IPS-20b (cell line): ENCODE measurements around the gene NOL4L.
"Not testable (repeated sequence)": the region's sequence is repeated elsewhere in the genome, so short reads cannot be mapped to it uniquely, and the experiment has no call there.

ENCODE experiments used
- H3K27ac ChIP-seq: one replicate; pipeline ENCODE4 v1.5.1; 2013; ENCODE audit warnings: low read length
- H3K27me3 ChIP-seq: 2 replicates; pipeline ENCODE4 v1.6.1; 2013; ENCODE audit warnings: mild to moderate bottlenecking, low read length, inconsistent platforms; ENCODE audit not compliant: insufficient read depth
- H3K36me3 ChIP-seq: 2 replicates; pipeline ENCODE4 v1.6.1; 2013; ENCODE audit warnings: low read depth, mild to moderate bottlenecking, inconsistent platforms, low read length, moderate library complexity; ENCODE audit not compliant: insufficient read depth
- H3K4me1 ChIP-seq: 2 replicates; pipeline ENCODE4 v1.6.1; 2013; ENCODE audit warnings: mild to moderate bottlenecking, control low read depth, inconsistent platforms, low read length, moderate library complexity; ENCODE audit not compliant: insufficient read depth
- H3K4me3 ChIP-seq: 2 replicates; pipeline ENCODE4 v1.5.1; 2013; ENCODE audit warnings: mild to moderate bottlenecking, low read length, inconsistent platforms
- H3K9ac ChIP-seq: 2 replicates; pipeline ENCODE4 v1.6.1; 2013; ENCODE audit warnings: low read depth, mild to moderate bottlenecking, inconsistent platforms, low read length, moderate library complexity
- H3K9me3 ChIP-seq: 2 replicates; pipeline ENCODE4 v1.6.1; 2013; ENCODE audit warnings: mild to moderate bottlenecking, low read depth, low read length, inconsistent platforms; ENCODE audit not compliant: insufficient read depth

NOL4L gene

DNA sequence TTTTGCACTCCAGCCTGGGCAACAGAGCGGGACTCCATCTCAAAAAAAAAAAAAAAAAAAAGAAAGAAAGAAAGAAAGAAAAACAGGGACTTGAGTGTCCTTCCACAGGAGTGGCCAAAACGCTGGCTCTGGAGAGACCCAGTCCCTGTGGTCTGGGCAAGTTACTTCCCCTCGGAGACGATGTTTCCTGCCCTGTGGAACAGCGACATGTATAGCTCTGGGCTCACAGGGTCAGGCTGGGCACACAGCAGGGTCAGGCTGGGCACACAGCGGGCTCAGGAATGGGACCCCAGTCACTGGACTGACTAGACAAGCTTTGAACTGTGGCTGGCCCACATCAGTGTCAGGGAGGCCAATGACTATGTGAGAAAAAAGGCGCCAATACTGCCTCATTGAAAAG is 116.3 kb downstream of the NOL4L start:
- Histone ChIP-seq H3K27ac (no peak overlapping the region), H3K36me3 (peaks cover 27% of the 10 kb centered on the region; the same call in 1 of the 2 replicates), H3K9me3 (no peaks in the 10 kb centered on the region), H3K27me3 (no peaks in the 10 kb centered on the region), H3K9ac (no peak overlapping the region), H3K4me1 (peaks cover 3% of the 10 kb centered on the region; the same call in 1 of the 2 replicates), H3K4me3 (no peak overlapping the region)

DNA sequence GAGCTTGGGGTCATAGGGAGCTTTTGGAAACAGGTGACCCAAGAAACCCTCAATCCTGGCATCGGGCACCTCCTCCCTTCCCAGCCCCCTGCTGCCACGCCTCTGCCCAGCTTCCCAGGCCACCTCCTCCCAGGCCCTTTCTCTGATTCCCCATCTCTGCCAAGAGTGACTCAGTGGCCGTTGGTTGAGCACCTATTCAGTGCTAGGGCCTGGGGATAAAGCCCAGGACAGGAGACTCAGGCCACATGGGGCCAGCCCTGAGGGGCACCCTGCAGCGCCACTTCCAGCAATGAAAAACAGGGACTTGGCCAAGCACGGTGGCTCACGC is 116.9 kb downstream of the NOL4L start:
- H3K36me3 ChIP-seq, result peaks cover 22% of the 10 kb centered on the region; the same call in 1 of the 2 replicates

DNA sequence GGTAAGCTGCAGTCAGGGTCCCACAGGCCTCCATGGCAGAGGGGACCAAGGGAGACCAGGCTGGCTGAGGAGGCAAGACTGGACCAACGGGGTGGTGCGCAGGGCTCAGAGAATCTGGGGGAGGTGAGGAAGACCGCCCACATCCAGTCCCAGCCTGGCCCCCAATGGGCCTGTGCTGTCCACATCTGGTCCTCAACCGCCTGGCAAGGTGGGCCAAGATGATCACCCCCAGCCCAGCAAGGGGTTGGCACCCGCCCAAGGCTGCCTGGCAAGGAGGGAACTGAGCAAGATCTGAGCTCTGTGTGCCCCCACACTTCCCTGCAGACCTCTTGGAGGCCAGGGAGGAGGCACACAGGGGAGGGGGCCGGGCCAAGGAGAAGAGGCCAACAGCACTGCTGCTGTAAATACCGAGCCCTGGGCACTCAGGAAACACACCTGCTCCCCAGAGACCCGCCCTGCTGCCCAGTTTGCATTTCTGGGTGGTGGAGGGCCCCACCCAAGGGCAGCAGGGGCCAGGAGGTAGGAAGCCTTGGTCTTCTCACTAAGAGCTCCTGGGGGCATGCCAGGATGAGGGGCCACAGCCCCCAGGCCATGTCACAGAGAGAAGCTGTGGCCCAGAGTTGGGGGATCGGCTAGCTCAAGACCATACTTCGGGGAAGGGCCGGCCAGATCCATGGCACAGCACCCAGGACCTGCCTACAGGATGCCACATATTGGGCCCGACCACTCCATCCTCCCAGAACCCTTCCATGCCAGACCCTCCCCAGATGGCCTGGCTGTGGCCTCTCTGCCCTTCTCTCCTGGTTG is 117.4 kb downstream of the NOL4L start:
- Histone ChIP-seq H3K9ac (no peak overlapping the region), H3K27me3 (no peaks in the 10 kb centered on the region), H3K4me1 (peaks cover 3% of the 10 kb centered on the region; the same call in 1 of the 2 replicates), H3K36me3 (peaks cover 19% of the 10 kb centered on the region; the same call in 1 of the 2 replicates), H3K27ac (no peak overlapping the region), H3K4me3 (no peak overlapping the region), H3K9me3 (no peaks in the 10 kb centered on the region)

More for the DNA sequence above, 116.9 kb downstream of the NOL4L start:
- H3K27ac ChIP-seq, result no peak overlapping the region
- H3K27me3 ChIP-seq, result no peaks in the 10 kb centered on the region
- no peak overlapping the region for H3K4me3 ChIP-seq
- peaks cover 3% of the 10 kb centered on the region; the same call in 1 of the 2 replicates for H3K4me1 ChIP-seq
- no peak overlapping the region for H3K9ac ChIP-seq
- no peaks in the 10 kb centered on the region for H3K9me3 ChIP-seq

DNA sequence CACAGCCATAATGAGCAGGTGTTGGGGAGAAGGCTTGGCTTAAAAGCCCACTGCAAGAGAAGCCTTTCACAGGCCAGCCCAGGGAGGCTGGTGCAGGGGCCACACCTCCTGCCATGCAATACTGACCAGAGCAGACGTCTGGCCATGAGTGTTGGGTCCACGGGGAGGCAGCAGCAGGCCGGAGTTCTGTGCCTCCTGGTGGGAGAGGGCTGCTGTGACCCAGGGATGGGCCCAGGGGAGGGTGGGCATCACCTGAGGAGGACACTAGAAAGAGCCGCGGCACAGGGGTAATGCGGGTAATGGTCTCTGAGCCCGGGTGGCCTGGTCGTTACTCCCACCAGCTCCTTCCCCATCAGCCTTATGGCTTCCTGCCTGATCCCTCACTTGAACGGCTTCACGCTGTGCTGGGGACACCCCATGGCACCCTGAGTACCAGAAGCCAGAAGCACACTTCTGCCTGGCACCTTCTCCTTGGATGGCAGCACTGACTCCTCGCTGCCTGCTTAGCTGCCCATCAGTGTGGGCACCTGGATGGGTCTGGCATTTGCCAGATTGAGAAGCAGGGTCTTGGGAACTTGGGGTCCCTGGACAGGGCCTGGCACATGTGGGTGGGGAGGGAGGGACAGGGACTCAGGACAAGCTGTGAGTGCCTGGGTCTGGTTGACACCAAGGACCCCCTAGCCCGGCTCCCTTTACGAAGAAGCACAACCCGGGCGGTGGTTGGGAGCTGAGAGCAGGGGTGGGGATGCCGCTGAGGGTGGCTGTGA is 118.2 kb downstream of the NOL4L start:
- Histone ChIP-seq H3K27ac (no peak overlapping the region), H3K9me3 (no peaks in the 10 kb centered on the region), H3K27me3 (no peaks in the 10 kb centered on the region), H3K36me3 (peaks cover 11% of the 10 kb centered on the region; the same call in 1 of the 2 replicates), H3K4me1 (peaks cover 3% of the 10 kb centered on the region; the same call in 1 of the 2 replicates), H3K4me3 (no peak overlapping the region), H3K9ac (no peak overlapping the region)

DNA sequence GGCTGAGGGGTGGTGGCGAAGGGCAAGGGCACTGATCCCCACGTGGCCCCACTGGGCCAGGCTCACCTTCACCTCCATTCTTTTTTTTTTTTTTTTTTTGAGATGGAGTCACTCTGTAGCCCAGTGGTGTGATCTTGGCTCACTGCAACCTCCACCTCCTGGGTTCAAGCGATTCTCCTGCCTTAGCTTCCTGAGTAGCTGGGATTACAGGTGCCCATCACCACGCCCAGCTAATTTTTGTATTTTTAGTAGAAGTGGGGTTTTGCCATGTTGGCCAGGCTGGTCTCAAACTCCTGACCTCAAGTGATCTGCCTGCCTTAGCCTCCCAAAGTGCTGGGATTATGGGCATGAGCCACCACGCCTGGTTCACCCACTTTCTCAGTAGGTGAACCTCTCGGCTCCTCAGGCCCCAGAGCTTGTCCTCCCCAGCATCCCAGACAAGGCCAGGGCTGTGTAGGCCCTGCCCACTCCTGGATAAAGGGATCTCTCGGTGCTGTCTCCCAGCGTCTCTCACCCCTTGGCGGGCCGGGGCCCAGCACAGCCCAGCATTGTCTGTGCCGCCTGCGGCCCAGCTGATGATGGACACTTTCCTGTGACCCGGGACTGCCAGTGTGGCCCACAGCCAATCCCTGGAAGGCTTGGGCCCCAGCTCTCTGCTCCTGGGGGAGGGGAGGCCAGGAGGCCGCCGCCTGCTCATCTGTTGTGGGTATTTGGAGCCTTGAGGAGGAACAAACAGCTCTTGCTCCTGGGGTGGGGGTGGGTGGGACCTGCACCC is 119.0 kb downstream of the NOL4L start:
- H3K36me3 ChIP-seq, H3K9ac ChIP-seq, H3K4me3 ChIP-seq, H3K4me1 ChIP-seq, H3K9me3 ChIP-seq, H3K27me3 ChIP-seq, H3K27ac ChIP-seq: not testable (repeated sequence)

DNA sequence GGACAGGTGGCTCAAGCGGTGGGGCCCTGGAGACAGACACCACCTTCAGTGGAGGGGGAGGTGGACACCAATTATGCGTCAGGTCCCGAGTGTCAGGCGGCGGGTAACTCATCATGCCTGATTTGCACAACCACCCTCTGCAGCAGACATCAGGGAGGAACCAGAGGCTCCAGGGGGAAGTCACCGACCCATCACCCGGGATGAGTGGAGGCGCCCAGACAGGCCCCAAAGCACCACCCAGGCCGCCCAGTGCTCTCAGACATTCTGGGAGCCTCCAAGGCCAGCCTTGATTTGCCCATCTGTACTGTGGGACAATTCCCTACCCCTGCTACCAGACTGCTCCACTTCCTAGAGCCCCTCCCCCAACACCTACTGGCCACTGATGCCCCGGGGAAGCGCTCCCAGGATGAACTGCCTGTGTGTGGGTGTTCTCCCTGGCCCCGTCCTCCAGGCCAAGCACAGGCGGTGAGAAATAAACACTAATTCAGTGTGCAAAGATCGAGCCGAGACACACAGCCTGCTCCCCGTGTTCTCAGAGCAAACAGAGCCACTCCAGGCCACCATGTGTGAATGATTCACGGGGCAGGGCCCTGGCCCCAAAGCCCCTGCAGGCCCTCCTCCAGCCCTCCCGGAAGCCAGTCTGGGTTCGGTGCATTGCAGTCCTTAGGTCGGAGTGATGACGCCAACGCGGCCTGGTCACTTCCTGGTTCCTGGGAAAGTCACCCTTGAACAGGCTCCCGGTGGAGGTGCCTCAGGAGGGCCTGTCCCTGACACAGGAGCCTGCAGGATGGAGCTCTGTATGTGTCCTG is 119.8 kb downstream of the NOL4L start:
- Histone ChIP-seq H3K4me3 (no peak overlapping the region), H3K36me3 (0 out of 2 replicates have a peak, but pooled peaks cover 3% of the 10 kb centered on the region), H3K27me3 (no peaks in the 10 kb centered on the region)

DNA sequence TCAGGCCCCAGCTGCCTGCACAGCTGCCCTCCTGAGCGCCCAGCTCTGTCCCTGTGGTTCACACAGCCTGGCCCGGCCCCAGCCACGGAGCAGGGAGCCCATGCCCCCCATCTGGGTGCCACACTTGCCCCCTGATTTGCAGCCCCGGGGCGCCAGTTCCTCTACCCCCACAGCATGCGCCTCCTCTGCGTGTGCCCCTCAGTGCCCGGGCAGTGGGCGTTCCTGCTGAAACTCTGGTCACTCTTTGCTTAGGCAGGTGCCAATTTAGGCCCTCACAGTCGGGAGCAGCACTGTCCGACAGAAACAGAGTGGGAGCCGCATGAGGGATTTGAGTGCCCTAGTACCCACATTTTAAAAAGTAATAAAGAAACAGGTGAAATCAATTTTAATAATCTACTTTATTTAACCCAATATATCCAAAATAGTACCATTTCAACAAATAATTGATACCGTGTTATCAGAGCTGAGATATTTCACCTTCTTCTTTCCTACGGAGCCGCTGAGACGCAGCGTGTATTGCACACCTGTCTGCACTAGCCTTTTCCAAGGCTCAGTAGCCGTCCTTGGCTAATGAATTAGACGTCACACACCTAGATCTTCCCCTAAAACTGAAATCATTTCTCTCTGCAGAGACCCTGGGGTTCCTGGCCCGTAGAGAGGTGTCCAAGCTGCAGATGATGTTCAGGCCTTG is 120.6 kb downstream of the NOL4L start:
- Histone ChIP-seq H3K4me3 (no peak overlapping the region), H3K9ac (no peak overlapping the region; the same call in 1 of the 2 replicates), H3K36me3 (0 out of 2 replicates have a peak, but pooled peaks cover 3% of the 10 kb centered on the region), H3K9me3 (no peaks in the 10 kb centered on the region), H3K4me1 (peaks cover under 1% of the 10 kb centered on the region; the same call in 1 of the 2 replicates), H3K27me3 (no peaks in the 10 kb centered on the region), H3K27ac (no peak overlapping the region)

More for the DNA sequence above, 119.8 kb downstream of the NOL4L start:
- Histone ChIP-seq H3K9ac (no peak overlapping the region), H3K9me3 (no peaks in the 10 kb centered on the region), H3K4me1 (peaks cover 3% of the 10 kb centered on the region; the same call in 1 of the 2 replicates), H3K27ac (no peak overlapping the region)

DNA sequence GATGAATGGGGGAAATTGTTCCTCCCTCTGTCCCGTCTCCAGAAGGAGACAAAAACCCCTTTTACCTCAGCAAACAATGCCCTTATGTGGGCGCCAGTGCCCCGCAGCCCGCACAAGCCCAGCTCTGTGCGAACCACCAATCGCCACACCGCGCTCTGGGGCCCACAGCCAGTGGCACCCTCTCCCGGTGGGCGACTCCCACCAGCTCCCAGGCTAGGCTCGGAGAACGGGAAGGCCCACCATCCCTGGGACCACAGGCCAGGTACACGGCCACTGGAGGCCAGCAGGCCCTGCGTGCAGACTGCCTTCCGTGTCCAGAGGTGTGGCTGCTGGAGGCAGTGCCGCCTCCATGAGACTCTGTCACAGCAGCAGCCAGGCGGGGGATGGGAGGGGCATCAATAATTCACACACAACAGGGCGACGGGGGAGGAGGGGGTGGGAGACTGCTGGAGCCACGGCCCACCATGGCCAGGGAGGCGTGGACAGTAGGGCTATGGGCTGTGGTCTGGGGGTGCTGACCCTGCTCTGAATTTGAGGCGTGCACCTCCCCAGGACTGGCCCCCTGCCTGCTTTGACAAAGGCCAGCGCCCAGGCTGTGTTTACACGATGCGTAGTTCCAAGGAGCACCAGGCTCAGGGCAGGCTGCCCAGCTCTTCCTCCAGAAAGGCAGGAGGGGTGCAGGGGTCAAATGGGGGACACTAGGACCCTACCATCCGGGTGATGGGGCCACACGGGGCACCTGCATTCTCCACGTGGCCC is 121.3 kb downstream of the NOL4L start:
- Histone ChIP-seq H3K27ac (no peak overlapping the region), H3K4me1 (no peaks in the 10 kb centered on the region; the same call in 1 of the 2 replicates)

DNA sequence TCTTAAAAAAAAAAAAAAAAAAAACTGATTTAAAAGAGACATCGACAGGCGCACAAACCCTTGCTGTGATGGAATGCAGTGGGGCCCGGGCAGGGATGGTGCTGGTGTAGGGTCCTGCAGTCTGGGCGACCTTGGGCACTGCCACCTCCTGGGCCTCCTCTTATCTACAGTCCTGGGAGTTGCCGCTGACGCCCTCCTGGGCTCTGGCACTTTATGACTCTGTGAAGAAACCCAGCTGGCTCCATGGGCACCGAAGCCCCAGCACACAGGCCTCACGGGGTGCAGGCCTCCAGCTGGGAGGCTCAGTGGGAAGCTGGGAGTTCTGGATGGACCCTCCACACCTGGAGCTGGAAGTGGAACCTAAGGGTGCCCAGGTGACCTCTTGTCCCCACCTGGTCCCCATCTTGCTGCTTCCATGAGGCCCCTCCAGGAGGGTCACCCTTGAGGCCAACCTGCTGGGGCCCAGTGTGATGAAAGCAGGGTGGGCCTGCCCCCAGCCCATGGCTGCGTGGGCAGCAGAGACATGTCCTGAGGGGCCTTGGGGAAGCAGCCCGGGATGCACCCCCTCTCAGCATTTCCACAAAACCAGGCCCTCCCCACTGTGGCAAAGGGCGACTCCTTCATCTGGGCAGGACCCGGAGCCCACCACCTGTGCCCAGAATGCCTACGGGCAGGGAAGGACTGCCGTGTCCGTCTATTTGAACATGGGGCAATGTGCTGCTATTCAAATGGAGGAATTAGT is 122.1 kb downstream of the NOL4L start:
- 0 out of 2 replicates have a peak, but pooled peaks cover 3% of the 10 kb centered on the region for H3K36me3 ChIP-seq

More for the DNA sequence above, 121.3 kb downstream of the NOL4L start:
- H3K9ac ChIP-seq, result no peak overlapping the region; the same call in 1 of the 2 replicates
- 0 out of 2 replicates have a peak, but pooled peaks cover 3% of the 10 kb centered on the region for H3K36me3 ChIP-seq
- H3K9me3 ChIP-seq, result no peaks in the 10 kb centered on the region
- no peaks in the 10 kb centered on the region for H3K27me3 ChIP-seq
- no peak overlapping the region for H3K4me3 ChIP-seq

More for the DNA sequence above, 122.1 kb downstream of the NOL4L start:
- Histone ChIP-seq H3K4me3 (no peak overlapping the region), H3K4me1 (peaks cover 5% of the 10 kb centered on the region; the same call in 1 of the 2 replicates), H3K27ac (no peak overlapping the region), H3K9me3 (no peaks in the 10 kb centered on the region), H3K9ac (no peak overlapping the region), H3K27me3 (no peaks in the 10 kb centered on the region)
